ENCODE results near the gene DAB2IP. TPM values are rescaled to one million over a fixed set of nuclear protein-coding genes. Genes with fewer than 3 reads are reported as not detected.

The DAB2IP gene
- total RNA-seq, 1 donor from 2014 or later: 38.0 TPM

- no peaks in the 10 kb centered on the region for H3K36me3 ChIP-seq (ENCODE audit: control insufficient read depth, insufficient read depth, low read length)
- no peaks in the 10 kb centered on the region for H3K27me3 ChIP-seq (ENCODE audit: control insufficient read depth, insufficient read depth, low read length)
- no peak for DNase-seq (ENCODE audit: low read depth)
- no peak overlapping the region for H3K4me3 ChIP-seq (ENCODE audit: low read depth, low read length)
- TF ChIP-seq, protein P1, sequence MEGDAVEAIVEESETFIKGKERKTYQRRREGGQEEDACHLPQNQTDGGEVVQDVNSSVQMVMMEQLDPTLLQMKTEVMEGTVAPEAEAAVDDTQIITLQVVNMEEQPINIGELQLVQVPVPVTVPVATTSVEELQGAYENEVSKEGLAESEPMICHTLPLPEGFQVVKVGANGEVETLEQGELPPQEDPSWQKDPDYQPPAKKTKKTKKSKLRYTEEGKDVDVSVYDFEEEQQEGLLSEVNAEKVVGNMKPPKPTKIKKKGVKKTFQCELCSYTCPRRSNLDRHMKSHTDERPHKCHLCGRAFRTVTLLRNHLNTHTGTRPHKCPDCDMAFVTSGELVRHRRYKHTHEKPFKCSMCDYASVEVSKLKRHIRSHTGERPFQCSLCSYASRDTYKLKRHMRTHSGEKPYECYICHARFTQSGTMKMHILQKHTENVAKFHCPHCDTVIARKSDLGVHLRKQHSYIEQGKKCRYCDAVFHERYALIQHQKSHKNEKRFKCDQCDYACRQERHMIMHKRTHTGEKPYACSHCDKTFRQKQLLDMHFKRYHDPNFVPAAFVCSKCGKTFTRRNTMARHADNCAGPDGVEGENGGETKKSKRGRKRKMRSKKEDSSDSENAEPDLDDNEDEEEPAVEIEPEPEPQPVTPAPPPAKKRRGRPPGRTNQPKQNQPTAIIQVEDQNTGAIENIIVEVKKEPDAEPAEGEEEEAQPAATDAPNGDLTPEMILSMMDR (IDR thresholded peaks at IDR 0.05; ENCODE audit: insufficient read depth, low read length, poor library complexity, severe bottlenecking): no peak
These were observed 41.9 kb downstream of the DAB2IP start for GRCh38 chr9:121693388-121693670.

DNA sequence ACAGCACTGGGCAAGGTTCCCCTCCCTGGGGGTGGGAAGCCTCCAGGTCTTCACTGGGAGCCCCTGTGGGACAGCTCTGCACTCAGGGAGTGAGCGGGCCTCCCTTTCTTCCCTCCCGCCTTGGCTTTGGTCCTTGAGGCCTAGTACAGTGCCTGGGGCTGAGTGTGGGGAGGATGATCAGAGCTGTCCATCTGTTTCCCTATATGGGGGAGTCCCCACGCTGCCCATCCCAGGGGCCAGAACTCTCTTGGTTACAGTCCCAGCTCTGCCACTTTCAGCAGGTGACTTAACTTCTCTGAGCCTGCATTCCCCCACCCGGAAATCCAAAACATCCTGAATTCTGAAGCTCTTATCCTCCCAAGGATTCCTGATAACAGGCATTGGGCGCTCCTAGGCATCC lies 42.6 kb downstream of the DAB2IP start:
- no peak for DNase-seq (ENCODE audit: low read depth)
- Histone ChIP-seq H3K27me3 (ENCODE audit: control insufficient read depth, insufficient read depth, low read length) (peaks cover 3% of the 10 kb centered on the region), H3K36me3 (ENCODE audit: control insufficient read depth, insufficient read depth, low read length) (no peaks in the 10 kb centered on the region), H3K4me3 (ENCODE audit: low read depth, low read length) (no peak overlapping the region)
- TF ChIP-seq, protein P1 (IDR thresholded peaks at IDR 0.05; ENCODE audit: insufficient read depth, low read length, poor library complexity, severe bottlenecking): no peak

- no peak for DNase-seq (ENCODE audit: low read depth)
- Histone ChIP-seq H3K27me3 (ENCODE audit: control insufficient read depth, insufficient read depth, low read length) (peaks cover 3% of the 10 kb centered on the region), H3K4me3 (ENCODE audit: low read depth, low read length) (no peak overlapping the region), H3K36me3 (ENCODE audit: control insufficient read depth, insufficient read depth, low read length) (no peaks in the 10 kb centered on the region)
- TF ChIP-seq, protein P1 (IDR thresholded peaks at IDR 0.05; ENCODE audit: insufficient read depth, low read length, poor library complexity, severe bottlenecking): no peak
These were observed 43.2 kb downstream of the DAB2IP start for GRCh38 chr9:121694600-121694999.

DNA sequence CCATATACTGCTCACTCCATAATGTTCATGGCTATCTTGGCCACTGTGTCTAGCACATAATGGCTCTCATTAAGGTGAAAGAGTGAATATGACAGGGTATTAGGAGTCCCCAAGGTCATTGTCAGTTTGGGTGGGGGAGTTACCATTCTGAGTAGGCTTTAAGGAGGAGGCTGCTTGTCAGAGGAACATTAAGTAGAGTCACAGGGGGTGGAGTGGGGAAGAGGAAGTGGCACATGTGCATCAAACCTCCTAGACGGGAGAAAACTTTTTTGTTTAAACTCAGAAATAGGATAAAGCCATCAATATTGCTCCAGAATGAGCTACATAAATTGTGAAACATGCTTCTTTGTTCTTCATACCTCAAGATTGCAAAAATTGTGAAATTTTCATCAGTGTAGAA lies 45.5 kb downstream of the DAB2IP start:
- H3K27me3 ChIP-seq (ENCODE audit: control insufficient read depth, insufficient read depth, low read length): peaks cover 3% of the 10 kb centered on the region
- DNase-seq (ENCODE audit: low read depth): no peak

DNA sequence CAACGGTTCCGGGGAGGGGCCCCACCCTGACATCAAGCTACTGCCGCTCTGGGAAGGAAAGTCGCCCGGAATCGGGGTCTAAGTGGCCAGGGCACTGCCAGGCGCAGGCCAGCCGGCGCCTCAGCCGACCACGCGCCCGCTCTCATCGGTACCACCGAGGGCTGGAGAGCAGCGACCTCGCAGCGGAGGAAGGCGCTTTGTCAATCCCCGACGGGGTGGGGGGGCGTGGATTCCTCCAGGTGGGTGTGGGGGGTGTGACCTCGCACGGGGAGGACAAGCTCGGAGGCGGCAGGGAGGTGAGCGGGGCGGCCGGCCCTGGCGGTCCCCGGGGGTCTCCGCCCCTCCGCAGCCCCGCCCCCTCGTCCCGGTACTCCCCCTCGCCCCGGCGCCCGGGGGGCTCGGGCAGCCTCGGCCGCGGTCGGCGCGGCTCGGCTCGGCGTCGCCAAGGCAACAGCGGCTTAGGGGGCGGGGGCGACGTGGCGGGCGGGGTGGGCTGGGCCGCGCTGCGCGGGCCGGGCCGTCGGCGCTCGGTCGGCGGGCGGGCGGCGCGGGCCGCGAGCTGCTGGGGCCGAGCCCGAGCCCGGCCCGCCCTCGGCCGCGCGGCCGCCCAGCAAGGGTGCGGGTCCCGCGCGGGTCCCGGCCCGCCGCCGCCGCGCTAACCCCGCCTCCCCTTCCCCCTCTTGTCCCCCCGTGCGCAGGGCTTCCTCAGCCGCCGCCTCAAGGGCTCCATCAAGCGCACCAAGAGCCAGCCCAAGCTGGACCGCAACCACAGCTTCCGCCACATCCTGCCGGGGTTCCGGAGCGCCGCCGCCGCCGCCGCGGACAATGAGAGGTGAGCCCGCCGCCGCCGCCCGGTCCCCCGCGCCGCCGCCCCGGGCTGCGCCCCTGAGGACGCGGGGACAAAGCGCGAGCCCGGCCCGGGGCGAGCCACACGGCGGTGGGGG lies 47.5 kb downstream of the DAB2IP start:
- Histone ChIP-seq H3K4me3 (ENCODE audit: low read depth, low read length) (peak overlapping the region; percentile 40), H3K36me3 (ENCODE audit: control insufficient read depth, insufficient read depth, low read length) (no peaks in the 10 kb centered on the region), H3K27me3 (ENCODE audit: control insufficient read depth, insufficient read depth, low read length) (peaks cover 4% of the 10 kb centered on the region)
- TF ChIP-seq, protein P1 (IDR thresholded peaks at IDR 0.05; ENCODE audit: insufficient read depth, low read length, poor library complexity, severe bottlenecking): no peak
- no peak for DNase-seq (ENCODE audit: low read depth)

More for the DNA sequence above, 45.5 kb downstream of the DAB2IP start:
- H3K4me3 ChIP-seq (ENCODE audit: low read depth, low read length): no peak overlapping the region
- TF ChIP-seq, protein P1 (IDR thresholded peaks at IDR 0.05; ENCODE audit: insufficient read depth, low read length, poor library complexity, severe bottlenecking): no peak
- H3K36me3 ChIP-seq (ENCODE audit: control insufficient read depth, insufficient read depth, low read length): no peaks in the 10 kb centered on the region
